Measurements from ENCODE around the gene STRA8. TPM values are rescaled to one million over a fixed set of nuclear protein-coding genes. Genes with fewer than 3 reads are reported as not detected.
A peak's percentile ranks its signal among the peaks of the same experiment; 100 is the strongest.

STRA8 gene
- total and polyA plus RNA-seq, 7 experiments from 2014 or later: not detected

DNA sequence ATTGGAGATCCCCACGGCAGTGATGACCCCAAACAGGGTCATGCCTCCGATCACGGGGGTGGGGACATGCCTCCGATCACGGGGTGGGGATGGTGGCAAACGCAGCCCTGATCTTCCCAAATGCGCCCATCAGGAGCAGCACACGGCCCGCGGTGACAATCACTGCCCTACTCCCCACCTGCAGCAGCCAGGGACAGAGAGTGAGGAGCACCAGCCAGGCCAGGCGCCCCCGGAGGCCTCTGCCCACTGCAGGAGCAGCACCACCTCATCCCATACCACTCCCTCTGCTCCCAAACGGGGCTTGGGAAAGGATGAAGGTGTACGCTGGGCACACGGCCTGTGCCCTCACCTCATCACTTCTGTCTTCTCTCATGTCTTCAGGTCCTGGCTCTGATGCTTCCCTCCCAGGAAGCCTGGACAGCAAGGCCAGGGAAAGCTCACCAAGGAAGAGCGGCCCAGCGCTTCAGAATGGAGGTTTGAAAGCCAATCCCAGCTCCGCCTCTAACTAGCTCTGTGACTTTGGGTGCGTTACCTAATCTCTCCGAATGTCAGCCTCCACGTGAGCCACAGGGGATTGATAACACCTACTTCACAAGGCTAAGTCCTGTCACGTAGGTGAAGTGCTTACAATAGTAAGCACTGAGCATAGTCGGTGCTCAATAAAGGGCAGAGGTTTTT is 37.1 kb downstream of the STRA8 start:
- H3K27me3 ChIP-seq (ENCODE audit: control insufficient read depth in 2 of 2, insufficient read depth in 2 of 2, low read length in 2 of 2): no peaks in the 10 kb centered on the region
- Mint-ChIP-seq H3K27me3 (peaks cover 0 to 22% (median 3%) of the 10 kb centered on the region in 5 donors), H3K4me3 (no peak overlapping the region), H3K27ac (no peak overlapping the region), H3K9me3 (peaks cover 0 to 13% (median 3%) of the 10 kb centered on the region in 11 donors), H3K4me1 (peaks cover 0 to 4% (median 0%) of the 10 kb centered on the region in 7 donors), H3K36me3 (peaks cover 0 to 3% (median 0%) of the 10 kb centered on the region in 5 donors)
- H3K36me3 ChIP-seq (ENCODE audit: control insufficient read depth in 2 of 3, insufficient read depth in 3 of 3, low read length in 3 of 3): no peaks in the 10 kb centered on the region
- no peak overlapping the region for H3K27ac ChIP-seq (ENCODE audit: low read depth, low read length)
- CTCF ChIA-PET: no interaction called here
- POLR2A ChIA-PET: no interaction called here
- ATAC-seq (no peak), DNase-seq (no peak)
- H3K9me3 ChIP-seq (ENCODE audit: control insufficient read depth in 2 of 3, low read length in 3 of 3): peaks cover 0 to 4% (median 0%) of the 10 kb centered on the region in 3 experiments
- H3K4me3 ChIP-seq (ENCODE audit: low read length): no peak overlapping the region
- H3K4me1 ChIP-seq (ENCODE audit: control insufficient read depth in 2 of 2, insufficient read depth in 2 of 2, low read length in 2 of 2): no peaks in the 10 kb centered on the region
- intact Hi-C loops (cut with micrococcal nuclease): no loop called here

DNA sequence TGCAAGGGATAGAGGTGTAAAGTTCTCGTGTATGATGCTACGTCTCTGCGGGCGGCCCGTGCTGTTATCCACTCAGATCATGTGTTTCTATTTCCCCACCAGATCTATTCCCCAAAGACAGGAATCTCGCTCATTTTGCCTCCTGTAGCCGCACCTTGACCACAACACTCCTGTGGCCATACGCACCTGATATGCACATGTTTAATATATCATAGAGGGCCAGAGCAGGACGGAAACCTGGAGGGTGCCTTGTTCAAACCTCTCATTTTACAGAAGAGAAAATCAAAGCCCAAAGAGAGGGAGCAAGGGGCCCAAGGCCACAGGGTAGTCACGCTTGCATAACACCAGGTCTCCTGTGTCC is 37.6 kb downstream of the STRA8 start:
- Mint-ChIP-seq H3K4me3 (no peak overlapping the region), H3K9me3 (peaks cover 0 to 8% (median 1%) of the 10 kb centered on the region in 11 donors), H3K4me1 (peaks cover 0 to 4% (median 0%) of the 10 kb centered on the region in 7 donors), H3K36me3 (peaks cover 0 to 3% (median 0%) of the 10 kb centered on the region in 5 donors), H3K27ac (no peak overlapping the region), H3K27me3 (peaks cover 0 to 22% (median 3%) of the 10 kb centered on the region in 5 donors)
- Histone ChIP-seq H3K4me1 (ENCODE audit: control insufficient read depth in 2 of 2, insufficient read depth in 2 of 2, low read length in 2 of 2) (no peaks in the 10 kb centered on the region), H3K36me3 (ENCODE audit: control insufficient read depth in 2 of 3, insufficient read depth in 3 of 3, low read length in 3 of 3) (no peaks in the 10 kb centered on the region), H3K27me3 (ENCODE audit: control insufficient read depth in 2 of 2, insufficient read depth in 2 of 2, low read length in 2 of 2) (no peaks in the 10 kb centered on the region), H3K4me3 (ENCODE audit: low read length) (no peak overlapping the region), H3K27ac (ENCODE audit: low read depth, low read length) (no peak overlapping the region), H3K9me3 (ENCODE audit: control insufficient read depth in 2 of 3, low read length in 3 of 3) (no peaks in the 10 kb centered on the region)
- POLR2A ChIA-PET: no interaction called here
- intact Hi-C loops (cut with micrococcal nuclease): no loop called here
- CTCF ChIA-PET: no interaction called here
- no peak for ATAC-seq
- DNase-seq: no peak

DNA sequence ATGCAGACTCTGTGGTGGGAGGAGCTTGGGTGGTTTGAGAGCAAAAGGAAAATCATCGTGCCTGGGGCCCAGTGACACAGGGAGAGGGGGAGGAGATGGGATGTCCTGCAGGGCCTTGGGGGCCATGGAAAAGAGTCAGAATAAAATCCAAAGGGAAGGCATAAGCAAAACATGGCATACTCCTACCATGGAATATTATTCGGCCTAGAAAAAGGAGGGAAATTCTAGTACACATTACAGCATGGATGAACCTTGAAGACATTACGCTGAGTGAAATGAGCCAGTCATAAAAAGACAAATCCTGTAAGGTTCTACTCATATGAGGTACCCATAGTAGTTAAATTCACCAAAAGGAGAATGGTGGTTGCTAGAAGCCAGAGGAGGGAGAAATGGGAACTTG is 38.7 kb downstream of the STRA8 start:
- Histone ChIP-seq H3K4me3 (ENCODE audit: low read length) (no peak overlapping the region), H3K27me3 (ENCODE audit: control insufficient read depth in 2 of 2, insufficient read depth in 2 of 2, low read length in 2 of 2) (no peaks in the 10 kb centered on the region), H3K9me3 (ENCODE audit: control insufficient read depth in 2 of 3, low read length in 3 of 3) (no peaks in the 10 kb centered on the region), H3K4me1 (ENCODE audit: control insufficient read depth in 2 of 2, insufficient read depth in 2 of 2, low read length in 2 of 2) (no peaks in the 10 kb centered on the region), H3K27ac (ENCODE audit: low read depth, low read length) (no peak overlapping the region), H3K36me3 (ENCODE audit: control insufficient read depth in 2 of 3, insufficient read depth in 3 of 3, low read length in 3 of 3) (no peaks in the 10 kb centered on the region)
- ChIA-PET POLR2A (no interaction called here), CTCF (interaction anchor here (0.8 kb wide), 1 partner anchor 10 kb away, joined by 3 read pairs; no protein-coding TSS in a partner anchor)
- Mint-ChIP-seq H3K4me3 (no peak overlapping the region), H3K36me3 (no peaks in the 10 kb centered on the region), H3K4me1 (peaks cover 0 to 4% (median 0%) of the 10 kb centered on the region in 7 donors), H3K27ac (no peak overlapping the region), H3K27me3 (peaks cover 0 to 16% (median 3%) of the 10 kb centered on the region in 5 donors), H3K9me3 (peaks cover 0 to 5% (median 0%) of the 10 kb centered on the region in 11 donors)
- ATAC-seq (no peak), DNase-seq (no peak)
- intact Hi-C loops (cut with micrococcal nuclease): no loop called here

DNA sequence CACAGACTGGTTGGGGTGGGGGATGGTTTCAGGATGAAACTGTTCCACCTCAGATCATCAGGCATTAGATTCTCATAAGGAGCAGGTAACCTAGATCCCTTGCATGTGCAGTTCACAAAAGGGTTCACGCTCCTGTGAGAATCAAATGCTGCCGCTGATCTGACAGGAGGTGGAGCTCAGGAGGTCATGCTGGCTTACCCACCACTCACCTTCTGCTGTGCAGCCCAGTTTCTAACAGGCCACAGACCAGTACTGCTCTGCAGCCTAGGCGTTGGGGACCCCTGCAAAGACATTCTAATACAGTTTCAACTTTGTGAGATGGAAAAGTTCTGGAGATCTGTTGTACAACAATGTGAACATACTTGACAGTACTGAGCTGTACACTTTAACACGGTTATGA is 39.9 kb downstream of the STRA8 start:
- ATAC-seq (no peak), DNase-seq (no peak)
- H3K9me3 ChIP-seq (ENCODE audit: control insufficient read depth in 2 of 3, low read length in 3 of 3): no peaks in the 10 kb centered on the region
- CTCF ChIA-PET: interaction anchor here (0.7 to 0.8 kb wide), 2 partner anchors 9 to 26 kb away, joined by 4 read pairs; no protein-coding TSS in a partner anchor
- intact Hi-C loops (cut with micrococcal nuclease): no loop called here
- no peak overlapping the region for H3K4me3 Mint-ChIP-seq
- H3K4me1 ChIP-seq (ENCODE audit: control insufficient read depth in 2 of 2, insufficient read depth in 2 of 2, low read length in 2 of 2): no peaks in the 10 kb centered on the region
- no peak overlapping the region for H3K27ac Mint-ChIP-seq
- no peaks in the 10 kb centered on the region for H3K36me3 Mint-ChIP-seq
- H3K27ac ChIP-seq (ENCODE audit: low read depth, low read length): no peak overlapping the region
- H3K27me3 ChIP-seq (ENCODE audit: control insufficient read depth in 2 of 2, insufficient read depth in 2 of 2, low read length in 2 of 2): no peaks in the 10 kb centered on the region
- peaks cover 0 to 4% (median 0%) of the 10 kb centered on the region in 7 donors for H3K4me1 Mint-ChIP-seq
- H3K4me3 ChIP-seq (ENCODE audit: low read length): no peak overlapping the region
- no peaks in the 10 kb centered on the region for H3K9me3 Mint-ChIP-seq
- no peaks in the 10 kb centered on the region for H3K36me3 ChIP-seq (ENCODE audit: control insufficient read depth in 2 of 3, insufficient read depth in 3 of 3, low read length in 3 of 3)
- POLR2A ChIA-PET: no interaction called here
- H3K27me3 Mint-ChIP-seq: peaks cover 0 to 4% (median 3%) of the 10 kb centered on the region in 5 donors

DNA sequence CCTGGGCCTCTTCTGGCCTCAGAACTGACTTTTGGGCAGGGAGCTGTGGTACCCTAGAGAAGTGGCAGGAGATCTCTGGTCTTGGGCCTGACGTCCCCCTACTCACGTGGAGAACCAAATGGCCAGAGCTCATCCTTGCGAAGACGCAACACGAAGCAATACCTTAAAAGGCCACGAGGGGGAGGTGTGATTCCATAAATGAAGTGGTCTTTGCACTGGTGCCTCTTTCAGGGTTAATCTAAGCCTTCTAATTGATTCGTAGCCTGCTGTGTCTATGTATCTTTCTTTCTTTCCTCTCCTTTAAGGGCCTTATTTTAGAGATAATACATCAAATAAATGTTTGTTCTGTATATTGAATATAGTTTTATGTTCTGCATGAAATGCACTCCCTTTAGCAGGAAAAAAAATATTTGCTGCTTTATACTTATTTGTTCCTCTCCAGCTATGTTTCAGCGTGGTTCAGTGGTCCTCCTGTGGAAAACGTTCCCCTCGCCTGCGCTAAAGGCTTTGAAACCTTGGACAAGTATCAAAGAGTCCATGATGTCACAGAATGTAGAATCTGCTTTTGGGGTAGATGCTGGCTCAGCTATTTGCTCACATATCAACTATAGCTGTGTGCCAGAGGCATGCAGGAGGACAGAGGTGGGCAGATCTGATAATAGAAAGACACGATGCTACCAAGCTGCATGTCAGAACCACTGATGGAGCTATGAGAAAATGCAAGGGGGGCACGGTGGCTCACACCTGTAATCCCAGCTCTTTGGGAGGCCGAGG is 41.0 kb downstream of the STRA8 start:
- peak; percentile 27 to 74 (median 55) for DNase-seq
- H3K4me3 ChIP-seq (ENCODE audit: low read length): no peak overlapping the region
- ATAC-seq: peak; percentile 81
- H3K9me3 Mint-ChIP-seq: no peaks in the 10 kb centered on the region
- no peaks in the 10 kb centered on the region for H3K36me3 Mint-ChIP-seq
- H3K27ac Mint-ChIP-seq: no peak overlapping the region
- no peaks in the 10 kb centered on the region for H3K36me3 ChIP-seq (ENCODE audit: control insufficient read depth in 2 of 3, insufficient read depth in 3 of 3, low read length in 3 of 3)
- POLR2A ChIA-PET: no interaction called here
- H3K27me3 ChIP-seq (ENCODE audit: control insufficient read depth in 2 of 2, insufficient read depth in 2 of 2, low read length in 2 of 2): no peaks in the 10 kb centered on the region
- H3K27ac ChIP-seq (ENCODE audit: low read depth, low read length): no peak overlapping the region
- H3K9me3 ChIP-seq (ENCODE audit: control insufficient read depth in 2 of 3, low read length in 3 of 3): no peaks in the 10 kb centered on the region
- peaks cover 0 to 8% (median 4%) of the 10 kb centered on the region in 5 donors for H3K27me3 Mint-ChIP-seq
- H3K4me3 Mint-ChIP-seq: no peak overlapping the region
- intact Hi-C loops (cut with micrococcal nuclease): loop anchor here (1.0 to 2.0 kb wide), 3 partner anchors 64 to 371 kb away; partner anchors contain the start of gene WDR91 (in 1 of the 2)
- CTCF ChIA-PET: interaction anchor here (0.6 to 1.4 kb wide), 8 partner anchors 12 to 733 kb away, joined by 3 to 13 read pairs (median 3); no protein-coding TSS in a partner anchor
- H3K4me1 ChIP-seq (ENCODE audit: control insufficient read depth in 2 of 2, insufficient read depth in 2 of 2, low read length in 2 of 2): no peaks in the 10 kb centered on the region
- H3K4me1 Mint-ChIP-seq: peaks cover 0 to 4% (median 0%) of the 10 kb centered on the region in 7 donors

DNA sequence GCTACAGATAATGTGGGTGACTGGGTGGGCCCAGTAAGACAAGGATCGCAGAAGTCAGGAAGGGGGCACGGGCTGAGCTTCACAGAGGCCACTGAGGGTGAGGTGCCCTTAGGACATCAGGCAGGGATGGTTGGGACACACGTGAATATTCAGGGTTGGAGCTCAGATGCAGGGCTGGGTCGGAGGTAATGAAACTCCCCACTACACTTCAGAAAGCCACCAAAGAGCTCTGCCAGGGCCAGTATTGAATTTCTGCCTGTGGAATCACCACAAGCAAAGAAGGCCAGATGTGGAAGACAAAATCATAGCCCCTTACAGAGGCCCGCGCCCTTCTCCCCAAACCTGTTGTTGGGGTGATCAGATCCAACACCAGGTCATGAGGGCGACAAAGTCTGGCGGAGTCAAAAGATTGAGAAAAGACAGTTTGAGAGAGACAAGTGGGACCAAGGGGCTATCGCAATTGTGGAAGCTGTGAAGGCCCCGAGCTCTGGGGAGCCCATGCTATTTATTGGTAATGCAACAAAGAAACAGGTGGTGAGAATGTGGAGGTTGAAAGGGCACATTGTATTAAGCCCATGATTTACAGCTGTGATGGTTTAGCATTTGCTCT is 42.4 kb downstream of the STRA8 start:
- ATAC-seq (no peak), DNase-seq (no peak)
- Mint-ChIP-seq H3K27me3 (peaks cover 4 to 10% (median 6%) of the 10 kb centered on the region in 5 donors), H3K4me3 (no peak overlapping the region), H3K27ac (no peak overlapping the region), H3K36me3 (no peaks in the 10 kb centered on the region), H3K4me1 (peaks cover 0 to 4% (median 0%) of the 10 kb centered on the region in 7 donors), H3K9me3 (no peaks in the 10 kb centered on the region)
- POLR2A ChIA-PET: no interaction called here
- H3K27ac ChIP-seq (ENCODE audit: low read depth, low read length): no peak overlapping the region
- intact Hi-C loops (cut with micrococcal nuclease): loop anchor here in 1 of 2 donors (2.0 kb wide), 1 partner anchor 65 kb away; the partner anchor contains the start of gene WDR91
- CTCF ChIA-PET: interaction anchor here (1.0 to 1.2 kb wide), 3 partner anchors 13 to 371 kb away, joined by 3 read pairs; no protein-coding TSS in a partner anchor
- no peak overlapping the region for H3K4me3 ChIP-seq (ENCODE audit: low read length)
- H3K27me3 ChIP-seq (ENCODE audit: control insufficient read depth in 2 of 2, insufficient read depth in 2 of 2, low read length in 2 of 2): no peaks in the 10 kb centered on the region
- no peaks in the 10 kb centered on the region for H3K9me3 ChIP-seq (ENCODE audit: control insufficient read depth in 2 of 3, low read length in 3 of 3)
- no peaks in the 10 kb centered on the region for H3K36me3 ChIP-seq (ENCODE audit: control insufficient read depth in 2 of 3, insufficient read depth in 3 of 3, low read length in 3 of 3)
- H3K4me1 ChIP-seq (ENCODE audit: control insufficient read depth in 2 of 2, insufficient read depth in 2 of 2, low read length in 2 of 2): no peaks in the 10 kb centered on the region

Measured in naive thymus-derived CD4-positive, alpha-beta T cell (primary cell).